CD8-positive, alpha-beta memory T cell (primary cell): ENCODE measurements around the gene LDLRAD4. TPM values are rescaled to one million over a fixed set of nuclear protein-coding genes. Genes with fewer than 3 reads are reported as not detected.

Source experiments
- CTCF ChIA-PET: fragments of 350-600 bp; sonication (Branson Sonifier 250); formaldehyde crosslinking; loops from one replicate; lab custom pipeline; 2021; ENCODE audit warnings: antibody characterized with exemption; lab: Charles Lee
- POLR2A ChIA-PET: fragments of 350-600 bp; sonication (Branson Sonifier 250); formaldehyde crosslinking; loops from one replicate; lab custom pipeline; 2021; ENCODE audit warnings: antibody characterized with exemption; lab: Charles Lee
- DNase-seq, 5 donors: peaks; one replicate each; pipeline versions ENCODE4 v3.0.0 to v3.0.0-alpha.2; 2020 to 2022; ENCODE audit warnings: mixed read lengths in 1 of 5
- H3K27ac ChIP-seq: one replicate; pipeline ENCODE4 v1.7.0; 2013; ENCODE audit warnings: low read depth, mild to moderate bottlenecking, low read length, moderate library complexity
- H3K27me3 ChIP-seq: 2 replicates; pipeline ENCODE4 v1.7.0; 2013; ENCODE audit warnings: low read length, mild to moderate bottlenecking; ENCODE audit not compliant: insufficient read depth, poor library complexity, severe bottlenecking
- H3K36me3 ChIP-seq: 2 replicates; pipeline ENCODE4 v1.7.0; 2013; ENCODE audit warnings: mild to moderate bottlenecking, low read length, moderate library complexity; ENCODE audit not compliant: insufficient read depth
- H3K4me1 ChIP-seq: 2 replicates; pipeline ENCODE4 v1.7.0; 2013; ENCODE audit warnings: mild to moderate bottlenecking, low read length, moderate library complexity; ENCODE audit not compliant: insufficient read depth
- H3K4me3 ChIP-seq: 2 replicates; pipeline ENCODE4 v1.7.0; 2013; ENCODE audit warnings: mild to moderate bottlenecking, low read length
- H3K9me3 ChIP-seq: 2 replicates; pipeline ENCODE4 v1.7.0; 2013; ENCODE audit warnings: mild to moderate bottlenecking, low read length
- H3K27ac Mint-ChIP-seq, 8 donors: one replicate each; pipeline ENCODE4 v1.8.0; 2020 to 2021; ENCODE audit warnings: mixed read lengths in 8 of 8, mild to moderate bottlenecking in 6 of 8, inconsistent platforms in 3 of 8, moderate library complexity in 3 of 8
- H3K27me3 Mint-ChIP-seq, 2 donors: one replicate each; pipeline ENCODE4 v1.8.0; 2020 to 2021; ENCODE audit warnings: mixed read lengths in 2 of 2, mild to moderate bottlenecking in 1 of 2, moderate library complexity in 1 of 2
- H3K36me3 Mint-ChIP-seq, 3 donors: one replicate each; pipeline ENCODE4 v1.8.0; 2020 to 2021; ENCODE audit warnings: mixed read lengths in 3 of 3, inconsistent platforms in 1 of 3, mild to moderate bottlenecking in 1 of 3
- H3K4me1 Mint-ChIP-seq, 3 donors: one replicate each; pipeline ENCODE4 v1.8.0; 2020 to 2021; ENCODE audit warnings: mixed read lengths in 3 of 3, inconsistent platforms in 1 of 3, mild to moderate bottlenecking in 1 of 3
- H3K4me3 Mint-ChIP-seq, 7 donors: one replicate each; pipeline ENCODE4 v1.8.0; 2020 to 2021; ENCODE audit warnings: mixed read lengths in 7 of 7, mild to moderate bottlenecking in 6 of 7, moderate library complexity in 4 of 7, inconsistent platforms in 2 of 7
- H3K9me3 Mint-ChIP-seq, 5 donors: one replicate each; pipeline ENCODE4 v1.8.0; 2020 to 2022; ENCODE audit warnings: mixed read lengths in 5 of 5, mild to moderate bottlenecking in 3 of 5, moderate library complexity in 2 of 5, inconsistent platforms in 1 of 5
- polyA plus RNA-seq: library from polyadenylated mRNA; unstranded; fragments of 300-500 nt; fragmentation: Illumina TruSeq; gene quantifications from one replicate; pipeline ENCODE4 v1.2.3, GENCODE V29; 2021
- total RNA-seq, 2 experiments: library from RNA; stranded (reverse); gene quantifications; one replicate each; pipeline ENCODE4 v1.2.3, GENCODE V29; 2021

LDLRAD4 gene
- total and polyA plus RNA-seq, 3 experiments from 2014 or later = 8.1 to 30.4 (median 27.3) TPM

DNA sequence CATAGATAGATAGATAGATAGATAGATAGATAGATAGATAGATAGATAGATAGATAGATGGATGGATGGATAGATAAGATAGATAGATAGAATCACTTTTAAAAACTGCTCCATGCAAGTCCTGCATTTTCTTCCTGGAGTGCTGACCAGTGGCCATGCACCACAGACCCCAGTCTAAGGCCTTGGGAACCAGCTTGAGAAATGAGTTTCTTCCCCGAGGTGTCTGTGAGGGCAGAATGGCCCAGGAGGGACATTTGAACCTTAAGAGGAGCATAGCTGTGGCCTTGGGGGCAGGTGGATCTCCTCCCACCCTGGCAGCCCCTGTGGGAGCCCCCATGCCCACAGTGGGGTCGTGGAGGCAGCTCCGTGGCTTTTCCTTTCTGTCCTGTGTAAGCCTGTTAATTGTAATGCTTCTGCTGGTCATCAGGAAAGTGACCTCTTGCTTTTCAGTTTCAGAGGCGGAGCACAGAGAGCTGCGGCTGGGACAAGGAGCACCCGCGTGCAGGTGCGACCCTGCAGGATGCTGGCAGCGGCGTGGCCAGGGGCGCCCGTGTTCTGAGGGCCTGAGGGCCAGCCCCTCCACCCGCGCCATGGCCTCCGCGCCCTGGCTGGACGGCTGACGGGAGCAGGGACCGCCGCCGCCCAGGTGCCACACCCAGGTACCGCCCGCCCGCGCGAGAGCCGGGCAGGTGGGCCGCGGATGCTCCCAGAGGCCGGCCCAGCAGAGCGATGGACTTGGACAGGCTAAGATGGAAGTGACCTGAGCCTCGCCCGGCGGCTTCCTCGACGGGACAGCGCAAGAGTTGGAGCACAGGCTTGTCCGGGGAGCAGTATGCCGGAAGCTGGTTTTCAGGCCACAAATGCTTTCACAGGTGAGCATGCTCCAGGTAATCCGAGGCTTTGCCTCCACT is 168.6 kb downstream of the LDLRAD4 start:
- Mint-ChIP-seq H3K9me3 (no peaks in the 10 kb centered on the region), H3K27me3 (peaks cover 0 to 1% of the 10 kb centered on the region in 2 donors), H3K27ac (peak overlapping the region in 1 of 8 donors; percentile 77), H3K4me3 (no peak overlapping the region), H3K36me3 (peaks cover 0 to 5% (median 2%) of the 10 kb centered on the region in 3 donors), H3K4me1 (peaks cover 11 to 18% (median 14%) of the 10 kb centered on the region in 3 donors)
- no peak for DNase-seq
- Histone ChIP-seq H3K9me3 (no peaks in the 10 kb centered on the region), H3K27ac (no peak overlapping the region), H3K4me1 (peaks cover 15% of the 10 kb centered on the region), H3K36me3 (no peaks in the 10 kb centered on the region), H3K27me3 (no peaks in the 10 kb centered on the region), H3K4me3 (no peak overlapping the region)
- CTCF ChIA-PET = no interaction called here
- POLR2A ChIA-PET = no interaction called here

DNA sequence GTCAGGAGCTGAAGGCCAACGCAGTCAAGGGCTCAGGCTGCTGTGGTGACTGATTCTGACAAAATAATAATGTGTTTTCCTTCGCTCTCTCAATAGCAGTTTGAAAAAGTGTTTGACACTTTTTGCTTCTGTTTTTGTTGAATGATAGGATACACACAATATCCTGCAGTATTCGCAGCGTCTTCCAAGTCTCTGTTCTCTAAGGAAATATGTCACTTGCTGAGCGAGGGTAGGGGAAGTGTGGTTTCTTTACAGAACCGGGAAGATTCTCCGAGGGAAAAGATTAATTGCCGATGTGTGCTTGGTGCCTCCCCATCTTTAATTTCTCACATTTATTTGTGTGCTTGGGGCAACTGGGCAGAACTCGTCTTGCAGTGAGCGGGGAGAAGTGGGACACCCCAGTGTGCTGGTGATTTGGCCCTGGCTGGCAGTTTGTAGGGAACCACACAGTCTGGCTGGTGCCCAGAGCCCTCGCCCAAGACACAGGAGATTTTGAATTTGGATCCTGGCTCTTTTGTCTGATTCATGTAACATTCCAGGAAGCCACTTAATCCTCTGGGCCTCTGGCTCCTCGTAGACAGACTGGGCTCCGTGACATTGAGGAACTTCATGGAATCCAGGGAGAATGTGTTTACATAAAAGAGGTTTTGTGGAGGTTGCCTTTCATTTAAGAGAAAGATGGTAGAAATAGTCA is 169.4 kb downstream of the LDLRAD4 start:
- no peaks in the 10 kb centered on the region for H3K36me3 ChIP-seq
- no peak overlapping the region for H3K27ac ChIP-seq
- peak overlapping the region in 2 of 8 donors; percentile 33 to 38 for H3K27ac Mint-ChIP-seq
- H3K36me3 Mint-ChIP-seq = peaks cover 0 to 4% (median 2%) of the 10 kb centered on the region in 3 donors
- CTCF ChIA-PET = no interaction called here
- no peak for DNase-seq
- H3K27me3 Mint-ChIP-seq = peaks cover 0 to 1% of the 10 kb centered on the region in 2 donors
- no peak overlapping the region for H3K4me3 Mint-ChIP-seq
- H3K9me3 Mint-ChIP-seq = no peaks in the 10 kb centered on the region
- POLR2A ChIA-PET = no interaction called here
- no peaks in the 10 kb centered on the region for H3K27me3 ChIP-seq
- H3K4me1 ChIP-seq = peaks cover 7% of the 10 kb centered on the region
- no peak overlapping the region for H3K4me3 ChIP-seq
- no peaks in the 10 kb centered on the region for H3K9me3 ChIP-seq
- peaks cover 3 to 10% (median 5%) of the 10 kb centered on the region in 3 donors for H3K4me1 Mint-ChIP-seq

DNA sequence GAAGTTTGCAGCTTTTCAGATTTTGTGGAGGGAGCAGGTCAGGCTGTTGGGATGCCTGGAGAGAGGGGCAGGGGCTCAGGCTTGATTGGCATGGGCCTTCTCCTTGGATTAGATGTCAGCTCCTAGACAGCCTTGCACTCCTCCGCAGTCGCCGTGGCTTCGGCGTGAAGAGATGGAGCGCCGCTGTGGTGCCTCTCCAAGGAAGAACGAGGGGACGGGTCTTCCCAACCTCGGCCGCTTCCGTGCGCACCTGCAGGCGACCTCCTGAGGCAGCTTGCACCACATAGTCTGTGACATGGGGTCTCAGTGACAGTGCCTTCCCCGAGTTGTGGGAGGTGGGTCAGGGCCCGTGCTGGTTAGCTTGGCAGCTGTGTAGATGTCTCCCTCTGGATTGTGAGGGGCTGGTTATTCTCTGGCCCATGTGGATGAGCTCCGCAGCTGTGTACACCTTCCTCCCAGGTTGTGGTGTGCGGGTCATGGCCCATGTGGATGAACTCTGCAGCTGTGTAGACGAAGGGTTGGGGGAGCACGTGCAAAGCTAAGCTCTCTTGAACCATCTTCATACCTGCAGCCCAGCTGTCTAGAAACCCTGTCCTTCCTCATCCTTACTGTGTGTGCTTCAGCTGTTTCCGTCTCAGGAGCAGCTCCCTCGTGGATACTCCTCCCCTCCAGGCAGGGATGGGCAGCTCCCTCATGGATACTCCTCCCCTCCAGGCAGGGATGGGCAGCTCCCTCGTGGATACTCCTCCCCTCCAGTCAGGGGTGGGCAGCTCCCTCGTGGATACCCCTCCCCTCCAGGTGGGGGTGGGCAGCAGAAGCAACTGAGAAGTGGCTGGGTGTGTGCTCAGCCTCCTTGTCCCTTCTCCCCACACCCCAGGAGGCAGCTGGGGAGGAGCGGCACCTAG is 170.3 kb downstream of the LDLRAD4 start:
- no peaks in the 10 kb centered on the region for H3K36me3 ChIP-seq
- Mint-ChIP-seq H3K27me3 (peaks cover 0 to 1% of the 10 kb centered on the region in 2 donors), H3K4me3 (no peak overlapping the region), H3K36me3 (peaks cover 0 to 4% (median 2%) of the 10 kb centered on the region in 3 donors), H3K4me1 (peaks cover 0 to 2% (median 1%) of the 10 kb centered on the region in 3 donors), H3K27ac (no peak overlapping the region), H3K9me3 (no peaks in the 10 kb centered on the region)
- H3K9me3 ChIP-seq = no peaks in the 10 kb centered on the region
- DNase-seq = no peak
- POLR2A ChIA-PET = no interaction called here
- H3K4me3 ChIP-seq = no peak overlapping the region
- CTCF ChIA-PET = interaction anchor here (1.8 kb wide), 1 partner anchor 12 kb away, joined by 4 read pairs; no protein-coding TSS in a partner anchor
- H3K4me1 ChIP-seq = no peaks in the 10 kb centered on the region
- no peaks in the 10 kb centered on the region for H3K27me3 ChIP-seq
- H3K27ac ChIP-seq = no peak overlapping the region

DNA sequence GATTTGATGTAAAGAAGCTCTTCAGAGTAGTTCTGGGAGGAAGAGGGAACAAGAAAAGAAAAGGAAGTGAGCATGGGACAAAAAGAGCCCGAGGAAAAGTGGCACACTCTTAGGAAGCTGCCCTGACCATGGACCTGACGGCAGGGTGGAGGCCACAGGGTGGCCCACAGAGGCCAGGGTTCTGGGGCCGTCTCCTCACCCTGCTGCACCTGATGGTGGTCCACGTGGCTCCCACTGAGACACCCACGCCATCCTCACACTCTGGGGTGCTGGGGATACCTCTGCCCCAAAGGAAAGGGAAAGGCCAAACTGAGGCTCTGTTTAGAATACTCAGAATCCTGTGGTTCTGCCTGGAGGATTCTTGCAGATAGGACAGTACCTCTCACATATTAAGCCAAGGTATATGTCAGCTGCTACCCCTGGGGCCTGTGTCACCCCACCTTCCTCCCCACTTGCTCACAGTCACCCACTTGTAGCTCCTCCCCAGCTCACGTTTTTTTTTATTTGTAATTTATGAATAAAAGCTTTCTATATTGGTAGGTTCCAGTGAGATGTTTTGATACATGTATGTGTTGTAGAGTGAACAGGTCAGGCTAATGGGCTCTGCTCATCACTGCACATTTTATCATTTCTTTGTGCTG is 171.1 kb downstream of the LDLRAD4 start:
- POLR2A ChIA-PET = no interaction called here
- no peak for DNase-seq
- H3K27me3 ChIP-seq = no peaks in the 10 kb centered on the region
- H3K4me3 ChIP-seq = no peak overlapping the region
- no peak overlapping the region for H3K27ac ChIP-seq
- H3K36me3 ChIP-seq = no peaks in the 10 kb centered on the region
- CTCF ChIA-PET = interaction anchor here (1.8 kb wide), 1 partner anchor 13 kb away, joined by 4 read pairs; no protein-coding TSS in a partner anchor
- Mint-ChIP-seq H3K27me3 (peaks cover 0 to 1% of the 10 kb centered on the region in 2 donors), H3K4me1 (no peaks in the 10 kb centered on the region), H3K4me3 (no peak overlapping the region), H3K36me3 (peaks cover 0 to 4% (median 2%) of the 10 kb centered on the region in 3 donors), H3K27ac (no peak overlapping the region), H3K9me3 (no peaks in the 10 kb centered on the region)
- H3K9me3 ChIP-seq = no peaks in the 10 kb centered on the region
- no peaks in the 10 kb centered on the region for H3K4me1 ChIP-seq

DNA sequence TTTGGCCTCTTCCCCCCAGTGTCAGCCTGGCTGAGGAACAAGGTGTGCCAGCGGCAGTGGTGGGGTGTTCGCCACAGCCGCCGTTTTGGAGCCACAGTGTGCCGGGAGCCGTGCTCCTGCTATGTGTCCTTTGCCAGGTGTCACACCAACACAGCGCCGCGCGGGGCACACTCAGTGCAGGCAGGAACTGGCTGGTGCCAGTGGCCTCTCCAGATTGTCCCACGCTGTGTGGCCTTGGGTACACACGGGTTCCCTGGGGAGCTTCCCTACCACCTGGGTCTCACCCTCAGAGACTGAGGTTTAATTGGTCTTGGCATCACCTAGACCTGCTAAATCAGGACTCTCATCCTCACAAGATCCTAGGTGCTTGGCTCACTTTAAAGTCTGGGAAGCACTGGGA is 171.6 kb downstream of the LDLRAD4 start:
- Histone ChIP-seq H3K27ac (no peak overlapping the region), H3K4me1 (no peaks in the 10 kb centered on the region), H3K9me3 (no peaks in the 10 kb centered on the region), H3K36me3 (no peaks in the 10 kb centered on the region), H3K4me3 (no peak overlapping the region), H3K27me3 (no peaks in the 10 kb centered on the region)
- POLR2A ChIA-PET = no interaction called here
- Mint-ChIP-seq H3K27me3 (peaks cover 0 to 1% of the 10 kb centered on the region in 2 donors), H3K9me3 (no peaks in the 10 kb centered on the region), H3K4me1 (no peaks in the 10 kb centered on the region), H3K36me3 (peaks cover 0 to 4% (median 2%) of the 10 kb centered on the region in 3 donors), H3K4me3 (no peak overlapping the region), H3K27ac (no peak overlapping the region)
- CTCF ChIA-PET = interaction anchor here (1.8 kb wide), 1 partner anchor 13 kb away, joined by 4 read pairs; no protein-coding TSS in a partner anchor
- DNase-seq = no peak

DNA sequence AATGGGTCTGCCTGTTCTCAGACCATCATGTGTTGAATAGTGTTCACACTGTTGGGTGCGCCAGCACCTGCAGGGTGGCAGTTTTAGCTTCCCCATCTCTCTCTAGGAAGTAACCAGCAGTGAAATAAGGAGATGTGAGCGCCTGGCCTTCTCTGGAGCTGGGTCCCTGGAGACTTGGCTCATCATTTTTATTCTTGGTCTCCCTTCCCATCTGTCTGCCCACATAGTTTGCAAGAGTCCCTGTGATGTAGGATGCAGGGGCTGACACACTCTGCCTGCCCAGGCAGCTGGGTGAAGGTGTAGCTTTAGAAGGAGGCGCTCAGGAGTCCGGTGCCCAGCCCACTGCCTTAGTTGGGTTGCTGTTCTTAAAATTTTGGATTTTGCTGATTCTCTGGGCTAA is 172.2 kb downstream of the LDLRAD4 start:
- peaks cover 0 to 4% (median 2%) of the 10 kb centered on the region in 3 donors for H3K36me3 Mint-ChIP-seq
- no peaks in the 10 kb centered on the region for H3K4me1 Mint-ChIP-seq
- ChIA-PET CTCF (interaction anchor here (1.8 kb wide), 1 partner anchor 14 kb away, joined by 4 read pairs; no protein-coding TSS in a partner anchor), POLR2A (no interaction called here)
- Histone ChIP-seq H3K9me3 (no peaks in the 10 kb centered on the region), H3K4me1 (no peaks in the 10 kb centered on the region), H3K4me3 (no peak overlapping the region), H3K27ac (no peak overlapping the region), H3K27me3 (no peaks in the 10 kb centered on the region), H3K36me3 (no peaks in the 10 kb centered on the region)
- no peaks in the 10 kb centered on the region for H3K9me3 Mint-ChIP-seq
- H3K27me3 Mint-ChIP-seq = peaks cover 0 to 1% of the 10 kb centered on the region in 2 donors
- H3K27ac Mint-ChIP-seq = no peak overlapping the region
- no peak for DNase-seq
- H3K4me3 Mint-ChIP-seq = no peak overlapping the region

DNA sequence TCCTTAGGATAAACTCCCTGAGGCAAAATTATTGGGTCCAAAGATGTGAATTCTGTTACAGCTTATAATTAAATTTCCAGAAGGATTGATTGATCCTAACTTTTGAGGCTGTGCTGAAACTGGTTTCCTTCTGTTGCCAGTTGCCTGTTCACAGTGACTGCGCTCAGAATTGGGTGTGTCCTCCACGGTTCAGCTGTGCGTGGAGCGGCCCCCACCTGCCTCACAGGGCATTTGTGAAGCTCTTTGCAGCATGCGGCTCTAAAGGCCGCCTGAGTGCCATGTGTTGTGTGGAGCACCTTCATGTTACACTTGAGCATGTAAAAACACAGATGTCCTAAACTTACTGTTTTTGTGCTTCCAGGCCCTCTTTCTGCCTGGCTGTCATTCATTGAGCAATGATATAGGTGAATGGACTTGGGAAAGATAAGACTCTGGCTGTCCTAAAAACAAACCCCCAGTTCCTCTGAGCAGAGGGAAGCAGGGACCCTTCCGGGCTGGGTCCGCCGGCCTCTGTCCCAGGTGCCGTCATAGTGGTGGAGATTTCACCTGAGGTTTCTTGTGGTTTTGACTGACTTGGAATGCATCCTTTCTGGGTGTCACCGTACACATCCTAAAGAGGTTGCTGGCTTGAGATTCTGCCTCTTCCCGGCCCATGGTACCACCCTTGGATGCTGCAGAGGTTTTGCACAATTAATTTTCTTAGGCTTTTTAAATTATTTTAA is 173.6 kb downstream of the LDLRAD4 start:
- H3K27ac Mint-ChIP-seq = no peak overlapping the region
- CTCF ChIA-PET = no interaction called here
- no peaks in the 10 kb centered on the region for H3K9me3 Mint-ChIP-seq
- H3K4me3 ChIP-seq = no peak overlapping the region
- H3K27me3 ChIP-seq = no peaks in the 10 kb centered on the region
- no peaks in the 10 kb centered on the region for H3K9me3 ChIP-seq
- no peaks in the 10 kb centered on the region for H3K4me1 Mint-ChIP-seq
- H3K36me3 Mint-ChIP-seq = peaks cover 0 to 4% (median 2%) of the 10 kb centered on the region in 3 donors
- H3K27ac ChIP-seq = no peak overlapping the region
- no peaks in the 10 kb centered on the region for H3K36me3 ChIP-seq
- no peak overlapping the region for H3K4me3 Mint-ChIP-seq
- H3K27me3 Mint-ChIP-seq = peaks cover 0 to 1% of the 10 kb centered on the region in 2 donors
- H3K4me1 ChIP-seq = no peaks in the 10 kb centered on the region
- POLR2A ChIA-PET = no interaction called here
- no peak for DNase-seq
